ENCODE measurements around the gene SF3B3. TPM values are rescaled to one million over a fixed set of nuclear protein-coding genes. Genes with fewer than 3 reads are reported as not detected.

The SF3B3 gene
- total RNA-seq, 1 donor from 2014 or later = 176 TPM

- peaks cover 100% of the 10 kb centered on the region for H3K36me3 ChIP-seq
- ATAC-seq = no peak
- no peaks in the 10 kb centered on the region for H3K27me3 ChIP-seq (ENCODE audit: low read depth)
- H3K27ac ChIP-seq = no peak overlapping the region
- no peak overlapping the region for H3K4me3 ChIP-seq
- intact Hi-C loops (cut with DNase I) = no loop called here
- no peak for TF ChIP-seq CTCF (IDR thresholded peaks at IDR 0.05)
- H3K4me1 ChIP-seq = no peaks in the 10 kb centered on the region
- no peak for DNase-seq
- H3K9me3 ChIP-seq = no peaks in the 10 kb centered on the region
Measured at GRCh38 chr16:70544548-70544947, 20.9 kb downstream of the SF3B3 start.

DNA sequence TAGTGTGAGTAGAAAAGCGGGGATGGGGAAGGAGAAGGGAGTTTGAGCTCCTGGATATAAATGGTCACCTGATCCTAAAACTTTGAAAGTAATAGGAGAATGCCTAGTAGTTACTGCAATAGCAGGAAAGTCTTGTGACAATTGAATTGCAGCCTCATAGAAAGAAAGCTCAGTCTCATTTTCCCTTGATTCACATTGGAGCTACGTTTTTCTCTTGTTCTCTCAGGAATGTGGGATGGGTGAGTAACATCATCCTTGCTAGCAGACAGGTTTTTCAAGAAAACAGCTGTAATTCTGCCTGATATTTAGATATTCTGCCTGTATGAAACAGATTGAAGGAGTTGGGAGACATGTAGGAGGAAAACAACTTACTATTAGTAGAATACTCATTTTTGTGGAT is 25.3 kb downstream of the SF3B3 start:
- no peak for TF ChIP-seq CTCF (IDR thresholded peaks at IDR 0.05)
- ATAC-seq (no peak), DNase-seq (no peak)
- Histone ChIP-seq H3K4me3 (no peak overlapping the region), H3K36me3 (peaks cover 99% of the 10 kb centered on the region), H3K27ac (no peak overlapping the region), H3K4me1 (no peaks in the 10 kb centered on the region), H3K27me3 (ENCODE audit: low read depth) (no peaks in the 10 kb centered on the region), H3K9me3 (no peaks in the 10 kb centered on the region)
- intact Hi-C loops (cut with DNase I) = no loop called here

- H3K36me3 ChIP-seq = peaks cover 99% of the 10 kb centered on the region
- no peak for TF ChIP-seq CTCF (IDR thresholded peaks at IDR 0.05)
Measured at GRCh38 chr16:70550082-70550481, 26.5 kb downstream of the SF3B3 start.

DNA sequence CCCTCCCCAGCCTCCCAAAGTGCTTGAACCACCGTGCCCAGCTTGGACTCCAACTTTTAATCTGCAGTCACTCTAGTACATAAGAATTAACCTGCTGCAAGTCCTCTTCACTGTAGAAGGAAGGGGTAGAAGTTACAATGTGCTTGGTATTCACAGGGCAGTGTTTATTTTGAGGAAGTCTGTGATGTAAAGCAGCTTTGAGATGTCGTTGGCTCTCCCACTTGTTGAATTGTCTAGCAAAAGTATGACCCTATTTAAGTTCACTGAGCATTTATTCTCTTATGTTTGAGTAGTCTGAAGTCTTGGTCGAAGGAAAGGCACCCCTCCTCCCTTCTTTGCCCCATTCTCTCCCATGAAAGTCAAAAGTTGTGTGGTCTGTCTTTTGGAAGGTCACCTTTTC is 28.2 kb downstream of the SF3B3 start:
- H3K9me3 ChIP-seq = no peaks in the 10 kb centered on the region
- DNase-seq (no peak), ATAC-seq (no peak)
- H3K27ac ChIP-seq = no peak overlapping the region
- intact Hi-C loops (cut with DNase I) = no loop called here
- no peaks in the 10 kb centered on the region for H3K27me3 ChIP-seq (ENCODE audit: low read depth)
- TF ChIP-seq CTCF (IDR thresholded peaks at IDR 0.05) = no peak
- no peak overlapping the region for H3K4me3 ChIP-seq
- peaks cover 99% of the 10 kb centered on the region for H3K36me3 ChIP-seq
- H3K4me1 ChIP-seq = no peaks in the 10 kb centered on the region

More at GRCh38 chr16:70550082-70550481, 26.5 kb downstream of the SF3B3 start:
- Histone ChIP-seq H3K4me1 (no peaks in the 10 kb centered on the region), H3K27me3 (ENCODE audit: low read depth) (no peaks in the 10 kb centered on the region), H3K9me3 (no peaks in the 10 kb centered on the region), H3K4me3 (no peak overlapping the region), H3K27ac (no peak overlapping the region)
- intact Hi-C loops (cut with DNase I) = no loop called here
- ATAC-seq (no peak), DNase-seq (no peak)

DNA sequence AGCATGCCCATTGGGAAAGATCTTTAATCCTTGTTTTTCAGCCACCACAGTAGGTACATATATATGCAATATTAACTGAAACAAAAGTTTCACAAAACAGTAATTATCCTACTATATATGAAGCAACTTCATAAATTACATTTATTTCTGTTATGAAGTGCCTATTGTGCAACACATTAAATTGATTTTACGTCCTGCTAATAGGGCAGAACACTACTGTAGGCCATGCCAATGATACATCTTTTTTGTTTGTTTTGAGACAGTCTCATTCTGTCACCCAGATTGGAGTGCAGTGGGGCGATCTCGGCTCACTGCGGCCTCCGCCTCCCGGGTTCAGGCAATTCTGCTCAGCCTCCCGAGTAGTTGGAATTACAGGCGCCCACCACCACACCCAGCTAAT is 29.1 kb downstream of the SF3B3 start:
- DNase-seq (no peak), ATAC-seq (no peak)
- Histone ChIP-seq H3K27me3 (ENCODE audit: low read depth) (no peaks in the 10 kb centered on the region), H3K4me1 (no peaks in the 10 kb centered on the region), H3K9me3 (no peaks in the 10 kb centered on the region), H3K27ac (no peak overlapping the region), H3K4me3 (no peak overlapping the region), H3K36me3 (peaks cover 99% of the 10 kb centered on the region)
- TF ChIP-seq CTCF (IDR thresholded peaks at IDR 0.05) = no peak
- intact Hi-C loops (cut with DNase I) = no loop called here

GRCh38 chr16:70553645-70554044 is 30.0 kb downstream of the SF3B3 start:
- Histone ChIP-seq H3K9me3 (no peaks in the 10 kb centered on the region), H3K4me3 (no peak overlapping the region), H3K27ac (no peak overlapping the region), H3K4me1 (no peaks in the 10 kb centered on the region), H3K27me3 (ENCODE audit: low read depth) (no peaks in the 10 kb centered on the region), H3K36me3 (peaks cover 99% of the 10 kb centered on the region)
- ATAC-seq (no peak), DNase-seq (no peak)
- TF ChIP-seq CTCF (IDR thresholded peaks at IDR 0.05) = no peak
- intact Hi-C loops (cut with DNase I) = no loop called here

Measured in lower lobe of right lung (tissue), 2 donors.